ENCODE data around the gene PGAM1.

DNA sequence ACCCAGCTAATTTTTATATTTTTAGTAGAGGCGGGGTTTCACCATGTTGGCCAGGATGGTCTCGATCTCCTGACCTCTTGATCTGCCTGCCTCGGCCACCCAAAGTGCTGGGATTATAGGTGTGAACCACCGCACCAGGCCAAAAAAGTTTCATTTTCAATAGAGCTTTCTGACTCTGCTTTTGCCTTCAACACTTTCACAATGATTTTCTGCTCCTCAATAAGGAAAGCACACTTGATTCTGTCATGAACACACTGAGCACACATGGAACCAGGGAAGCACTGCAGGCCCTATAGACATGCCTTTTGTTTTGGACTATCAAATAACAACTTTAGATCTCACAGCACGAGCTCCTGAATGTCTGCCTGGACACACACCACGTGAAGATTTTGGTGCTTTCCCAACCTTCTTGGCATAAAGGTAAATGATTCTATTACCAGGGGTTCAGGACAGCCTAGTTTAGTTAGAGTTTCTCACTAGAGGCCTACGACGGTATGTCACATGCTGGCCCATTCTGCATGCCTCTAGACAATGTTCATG is 32.9 kb upstream of the PGAM1 start:
- TF ChIP-seq EZH2phosphoT487 (IDR thresholded peaks at IDR 0.05; ENCODE audit: insufficient read depth, low read depth), result no peak
- no peak for TF ChIP-seq EZH2 (IDR thresholded peaks at IDR 0.05; ENCODE audit: insufficient read depth, poor library complexity, severe bottlenecking)

Measured in GM23248 (cell line).